HepG2 (cell line): ENCODE results near the gene TSPAN32. TPM values are rescaled to one million over a fixed set of nuclear protein-coding genes. Genes with fewer than 3 reads are reported as not detected.

Source experiments
- ATAC-seq: fragments of 200-7000 bp; cut with Tn5 transposase; 3 replicates; pipeline ENCODE4 v1.9.1; 2020; ENCODE audit warnings: mild to moderate bottlenecking, moderate library complexity
- BruUV-seq: library from RNA; stranded (reverse); fragments of 400-500 nt; replicated peaks from 2 replicates; lab custom pipeline; 2021; lab: Mats Ljungman, UMichigan
- CTCF ChIA-PET: fragments of 300-600 bp; formaldehyde crosslinking; extraction: SDS; loops from one replicate; lab custom pipeline; 2021; ENCODE audit warnings: low total read pairs, inconsistent platforms, low intra/inter-chr PET ratio; lab: Yijun Ruan, JAX
- POLR2A ChIA-PET: fragments of 350-600 bp; sonication (Branson Sonifier 250); formaldehyde crosslinking; loops from one replicate; lab custom pipeline; 2020; ENCODE audit warnings: antibody characterized with exemption, inconsistent platforms; lab: Yijun Ruan, JAX
- DNase-seq: peaks from one replicate; pipeline ENCODE4 v3.0.0-alpha.2; 2015; ENCODE audit warnings: low spot score
- FAIRE-seq: peaks from 3 replicates; lab custom pipeline; 2011; peaks lifted over from hg19 to GRCh38; lab: Jason Lieb, UNC
- H2AFZ ChIP-seq: one replicate; pipeline ENCODE4 v1.6.1; 2011; ENCODE audit warnings: low read length, inconsistent platforms
- H3K27ac ChIP-seq: fragments of 300-600 bp; 3 replicates; pipeline ENCODE4 v1.8.0; 2011; ENCODE audit warnings: mixed run types, mild to moderate bottlenecking, mixed read lengths, low read length, inconsistent platforms; ENCODE audit not compliant: insufficient read depth; ENCODE audit errors: extremely low read length
- H3K27me3 ChIP-seq, 2 experiments: fragments of 200-600 bp in 1 of 2; 2 replicates in 1 of 2; 3 replicates in 1 of 2; pipeline versions ENCODE4 v1.6.0 to v1.8.0; 2011; ENCODE audit warnings: low read length in 2 of 2, mild to moderate bottlenecking in 2 of 2, moderate library complexity in 2 of 2, inconsistent platforms in 1 of 2; ENCODE audit not compliant: insufficient read depth in 2 of 2, control insufficient read depth in 1 of 2
- H3K36me3 ChIP-seq, 2 experiments: fragments of 200-600 bp in 1 of 2; replicated peaks in 1 of 2; 2 replicates in 1 of 2; 3 replicates in 1 of 2; pipeline versions ENCODE4 v1.5.1 to v1.8.0; 2011; ENCODE audit warnings: low read length in 2 of 2, inconsistent platforms in 1 of 2; ENCODE audit not compliant: insufficient read depth in 2 of 2, control insufficient read depth in 1 of 2
- H3K4me1 ChIP-seq: 2 replicates; pipeline ENCODE4 v1.5.1; 2012; ENCODE audit warnings: low read length, inconsistent platforms; ENCODE audit not compliant: insufficient read depth
- H3K4me2 ChIP-seq: 2 replicates; pipeline ENCODE4 v1.6.0; 2011; ENCODE audit warnings: low read depth, low read length, inconsistent platforms
- H3K4me3 ChIP-seq, 3 experiments: fragments of 200-600 bp in 1 of 3; sonication (generic), shearing (Covaris generic) in 1 of 3; replicated peaks in 1 of 3; 2 replicates each; pipeline ENCODE4 v1.5.1; 2011 to 2016; ENCODE audit warnings: low read length in 3 of 3, inconsistent platforms in 2 of 3, low read depth in 2 of 3, mild to moderate bottlenecking in 2 of 3, control low read depth in 1 of 3, mixed read lengths in 1 of 3; ENCODE audit not compliant: insufficient read depth in 1 of 3
- H3K79me2 ChIP-seq: one replicate; pipeline ENCODE4 v1.6.1; 2011; ENCODE audit warnings: low read length, inconsistent platforms; ENCODE audit not compliant: insufficient read depth
- H3K9ac ChIP-seq: 2 replicates; pipeline ENCODE4 v1.6.0; 2011; ENCODE audit warnings: mild to moderate bottlenecking, low read depth, low read length, inconsistent platforms; ENCODE audit not compliant: insufficient read depth
- H3K9me3 ChIP-seq: 2 replicates; pipeline ENCODE4 v1.5.1; 2012; ENCODE audit warnings: mild to moderate bottlenecking, low read length
- H4K20me1 ChIP-seq: 2 replicates; pipeline ENCODE4 v1.6.0; 2011; ENCODE audit warnings: inconsistent platforms, mild to moderate bottlenecking, low read length, moderate library complexity; ENCODE audit not compliant: insufficient read depth
- BHLHE40 ChIP-seq: IDR thresholded peaks from 2 replicates; pipeline ENCODE4 v1.6.1; 2011; ENCODE audit warnings: low read length, improper control_type of control experiment
- MED8 ChIP-seq: sonication (generic); formaldehyde crosslinking; IDR thresholded peaks from 2 replicates; pipeline ENCODE4 v1.8.1; 2023; ENCODE audit warnings: mild to moderate bottlenecking, missing genetic modification reagents; ENCODE audit not compliant: insufficient replicate concordance
- ZNF496 ChIP-seq: sonication (generic); formaldehyde crosslinking; IDR thresholded peaks from 2 replicates; pipeline ENCODE4 v1.8.1; 2023; ENCODE audit warnings: mild to moderate bottlenecking, moderate library complexity, missing genetic modification reagents; ENCODE audit not compliant: insufficient replicate concordance
- ZNF724P ChIP-seq: sonication (generic); formaldehyde crosslinking; IDR thresholded peaks from 2 replicates; pipeline ENCODE4 v1.8.0; 2022; ENCODE audit warnings: missing genetic modification reagents, borderline replicate concordance
- ZNF773 ChIP-seq: sonication (generic); formaldehyde crosslinking; IDR thresholded peaks from 2 replicates; pipeline ENCODE4 v1.4.0; 2020; ENCODE audit warnings: missing genetic modification reagents, borderline replicate concordance
- WGBS: methylation state at CpG from one replicate; pipeline ENCODE4 v1.1.6; 2017; ENCODE audit warnings: low lambda C conversion rate; 5-methylcytosine and 5-hydroxymethylcytosine counted together
- in situ Hi-C: cut with HindIII; loops from 2 replicates; pipeline ENCODE4 v1.10.0; 2017; ENCODE audit warnings: low pct_unique_long_range_greater_than_20kb; ENCODE audit not compliant: extremely low pct_ligation_motif_present
- intact Hi-C: fragments of 100-400 bp; cut with micrococcal nuclease; formaldehyde crosslinking; loops from one replicate; pipeline ENCODE4 v1.10.0; 2022; ENCODE audit not compliant: unreplicated experiment
- polyA plus RNA-seq, 8 experiments: library from polyadenylated mRNA; depleted of rRNA in 3 of 8; stranded (reverse) in 7 of 8; unstranded in 1 of 8; fragments of >200 nt; fragmentation: Illumina TruSeq in 4 of 8; extraction: Trizol in 4 of 8; gene quantifications; 2 replicates each; pipeline versions ENCODE4 v1.2.1 to v1.2.3, GENCODE V29; 2011 to 2016; ENCODE audit warnings: low read depth in 4 of 8, missing spikeins in 1 of 8, mixed read lengths in 1 of 8; ENCODE audit not compliant: insufficient read depth in 1 of 8
- total RNA-seq, 5 experiments: library from RNA; depleted of rRNA; stranded (reverse); fragments of >200 nt; fragmentation: Illumina TruSeq; extraction: Trizol; gene quantifications; 2 replicates each; pipeline ENCODE4 v1.2.3, GENCODE V29; 2016; ENCODE audit warnings: low read depth in 1 of 5
- TF ChIP-seq, protein P1 (sequence below): sonication (generic); formaldehyde crosslinking; IDR thresholded peaks from 2 replicates; pipeline ENCODE4 v1.5.0; 2020; ENCODE audit warnings: missing genetic modification reagents
- TF ChIP-seq, protein P2 (sequence below): sonication (generic); formaldehyde crosslinking; IDR thresholded peaks from 2 replicates; pipeline ENCODE4 v1.8.0; 2022; ENCODE audit warnings: missing genetic modification reagents, low read depth, mild to moderate bottlenecking, borderline replicate concordance

The TSPAN32 gene
- total and polyA plus RNA-seq, 2 of the 13 experiments (the other 11 are each of a cell fraction or from before 2014, with no cell fraction given), result 0.09 to 0.70 TPM

DNA sequence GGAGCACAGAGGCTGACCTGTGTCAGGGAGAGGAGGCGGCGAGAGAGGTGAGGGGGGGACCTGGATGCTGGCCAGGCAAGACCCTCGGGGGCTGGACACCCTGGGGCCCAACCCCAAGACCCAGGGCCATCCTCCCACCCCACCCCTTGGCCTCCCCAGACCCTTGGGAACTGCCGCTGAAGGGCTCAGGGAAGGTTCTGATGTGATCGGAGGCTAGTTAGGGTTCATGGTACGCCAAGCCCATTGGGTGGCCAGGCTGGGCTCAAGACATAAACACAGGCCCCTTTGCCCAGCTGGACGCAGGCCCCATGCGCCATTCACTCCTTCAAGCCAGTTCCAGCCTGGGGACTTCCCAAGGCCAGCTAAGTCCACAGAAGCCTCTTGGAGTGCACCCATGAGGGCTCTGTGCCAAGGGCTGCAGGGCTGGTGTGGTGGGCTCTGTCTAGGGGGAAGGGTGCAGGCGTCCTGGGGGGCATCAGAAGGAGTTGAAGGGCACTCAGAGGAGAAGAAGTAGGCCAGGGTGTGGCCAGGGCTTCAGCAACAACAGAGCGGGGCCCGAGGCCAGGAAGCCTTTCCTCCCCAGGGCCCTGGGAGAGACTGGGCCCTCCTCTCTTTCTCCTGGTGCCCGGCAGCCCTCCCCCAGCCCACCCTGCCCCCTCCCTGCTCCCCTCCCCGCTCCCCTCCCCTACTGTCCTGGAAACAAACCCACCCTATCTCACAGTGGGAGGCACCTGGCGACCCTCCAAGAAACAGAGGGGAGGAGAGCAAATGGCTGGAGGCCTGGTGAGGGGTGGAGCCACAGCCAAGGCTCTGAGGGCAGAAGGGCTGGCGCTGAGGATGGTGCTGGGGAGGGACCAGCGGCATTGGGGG is 12.9 kb downstream of the TSPAN32 start:
- POLR2A ChIA-PET, result no interaction called here
- Histone ChIP-seq H3K4me2 (no peak overlapping the region), H3K27ac (no peak overlapping the region), H3K79me2 (no peaks in the 10 kb centered on the region), H2AFZ (no peak overlapping the region), H3K27me3 (peaks cover 14 to 37% of the 10 kb centered on the region in 2 experiments; a peak in 3 of 5 replicates), H3K9ac (no peak overlapping the region), H3K4me3 (no peak overlapping the region), H3K4me1 (no peaks in the 10 kb centered on the region), H4K20me1 (no peaks in the 10 kb centered on the region), H3K36me3 (no peaks in the 10 kb centered on the region), H3K9me3 (no peaks in the 10 kb centered on the region)
- intact Hi-C loops, result loop anchor here (10.0 kb wide), 1 partner anchor 220 kb away; no protein-coding TSS in a partner anchor
- BruUV-seq, result no TSS peak
- TF ChIP-seq MED8 (CRISPR knock-in tag), result no peak
- TF ChIP-seq, protein P1, sequence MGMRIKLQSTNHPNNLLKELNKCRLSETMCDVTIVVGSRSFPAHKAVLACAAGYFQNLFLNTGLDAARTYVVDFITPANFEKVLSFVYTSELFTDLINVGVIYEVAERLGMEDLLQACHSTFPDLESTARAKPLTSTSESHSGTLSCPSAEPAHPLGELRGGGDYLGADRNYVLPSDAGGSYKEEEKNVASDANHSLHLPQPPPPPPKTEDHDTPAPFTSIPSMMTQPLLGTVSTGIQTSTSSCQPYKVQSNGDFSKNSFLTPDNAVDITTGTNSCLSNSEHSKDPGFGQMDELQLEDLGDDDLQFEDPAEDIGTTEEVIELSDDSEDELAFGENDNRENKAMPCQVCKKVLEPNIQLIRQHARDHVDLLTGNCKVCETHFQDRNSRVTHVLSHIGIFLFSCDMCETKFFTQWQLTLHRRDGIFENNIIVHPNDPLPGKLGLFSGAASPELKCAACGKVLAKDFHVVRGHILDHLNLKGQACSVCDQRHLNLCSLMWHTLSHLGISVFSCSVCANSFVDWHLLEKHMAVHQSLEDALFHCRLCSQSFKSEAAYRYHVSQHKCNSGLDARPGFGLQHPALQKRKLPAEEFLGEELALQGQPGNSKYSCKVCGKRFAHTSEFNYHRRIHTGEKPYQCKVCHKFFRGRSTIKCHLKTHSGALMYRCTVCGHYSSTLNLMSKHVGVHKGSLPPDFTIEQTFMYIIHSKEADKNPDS (CRISPR knock-in tag), result no peak
- TF ChIP-seq ZNF496, result no peak
- TF ChIP-seq ZNF724P, result no peak
- TF ChIP-seq, protein P2, sequence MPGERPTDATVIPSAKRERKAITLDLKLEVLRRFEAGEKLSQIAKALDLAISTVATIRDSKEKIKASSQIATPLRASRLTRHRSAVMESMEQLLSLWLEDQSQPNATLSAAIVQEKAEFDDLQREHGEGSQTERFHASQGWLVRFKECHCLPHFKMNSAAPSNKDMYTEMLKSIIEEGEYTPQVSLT, result no peak
- no peak for TF ChIP-seq ZNF773 (CRISPR knock-in tag)
- TF ChIP-seq BHLHE40, result no peak
- in situ Hi-C loops, result loop anchor here (5.0 kb wide), 2 partner anchors 103 to 213 kb away; no protein-coding TSS in a partner anchor
- no peak for ATAC-seq
- CTCF ChIA-PET, result no interaction called here
- 31% methylated on average over 7 of the region's 16 CpGs for WGBS
- DNase-seq, result no peak
- FAIRE-seq, result no peak
